Midbrain (tissue), 1 donor: ENCODE measurements around the gene SERTAD2.

Experiments used
- DNase-seq: peaks from one replicate; lab custom pipeline; 2025; lab: John Stamatoyannopoulos, UW

The SERTAD2 gene

GRCh38 chr2:64581777-64582539, 71.8 kb downstream of the SERTAD2 start:
- no peak for DNase-seq
